Stimulated activated CD4-positive, alpha-beta T cell treated with anti-CD3 and anti-CD28 coated beads, Interleukin-1b, Interleukin-23, amount 100 ng/mL, for 48 hours (primary cell): ENCODE measurements around the gene SFMBT1.

ENCODE experiments used
- DNase-seq: peaks from one replicate; pipeline ENCODE4 v3.0.0-alpha.2; 2020

SFMBT1 gene

DNA sequence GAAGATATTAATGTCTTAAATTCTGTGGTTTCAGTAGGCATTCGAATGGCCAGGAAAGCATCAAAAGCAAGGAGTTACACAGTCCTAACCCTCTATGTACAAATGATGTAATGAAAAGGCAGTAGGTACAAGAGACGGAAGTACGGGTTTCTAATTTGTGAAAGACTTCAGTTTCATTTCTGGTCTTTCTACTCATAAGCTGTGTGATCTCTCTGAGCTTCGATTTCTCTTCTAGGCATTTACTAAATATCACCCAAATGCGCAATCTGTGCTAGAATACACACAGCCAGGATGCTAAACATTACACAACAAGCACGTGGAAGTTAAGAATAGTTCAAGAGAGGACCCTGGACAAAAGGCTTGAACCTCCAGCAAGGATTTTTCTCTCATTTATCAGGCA is 130.6 kb downstream of the SFMBT1 start:
- no peak for DNase-seq

GRCh38 chr3:52912885-52913731 is 132.8 kb downstream of the SFMBT1 start:
- no peak for DNase-seq

DNA sequence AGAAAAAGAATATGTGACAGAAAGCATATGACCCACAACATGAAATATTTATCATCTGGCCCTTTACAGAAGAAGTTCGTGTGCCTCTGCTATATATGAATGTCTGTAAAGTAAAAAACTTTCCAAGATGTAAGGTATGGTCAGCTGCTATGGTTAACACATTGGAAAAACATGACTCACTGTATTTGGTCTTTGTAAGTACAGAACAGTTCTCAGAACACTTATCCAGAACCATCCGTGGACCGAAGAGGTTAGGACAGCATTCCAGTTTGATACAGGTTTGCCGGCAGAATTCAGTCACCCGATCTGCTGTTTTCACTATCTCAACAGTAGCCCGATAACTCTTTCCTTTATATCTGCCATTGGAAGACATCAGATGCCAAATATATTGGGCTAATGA is 135.1 kb downstream of the SFMBT1 start:
- no peak for DNase-seq

DNA sequence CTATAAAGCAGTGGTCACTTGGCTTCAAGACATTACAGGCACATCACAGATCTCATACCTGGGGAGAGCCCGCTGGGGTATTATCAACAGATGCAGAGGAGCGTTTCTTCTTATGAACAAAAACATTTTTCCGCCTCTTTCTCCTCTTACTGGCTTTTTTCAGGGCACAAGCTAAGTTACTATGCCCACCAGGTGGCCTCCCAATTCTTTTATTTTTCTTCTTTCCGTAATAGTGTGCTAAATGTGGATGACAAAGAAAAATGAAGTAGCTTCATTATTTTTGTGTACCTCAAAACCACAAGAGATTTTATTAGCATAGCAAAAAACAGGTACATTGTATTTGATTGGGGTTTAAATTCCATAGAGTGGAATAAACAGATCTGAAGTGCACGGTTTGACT is 138.4 kb downstream of the SFMBT1 start:
- DNase-seq, result no peak

- DNase-seq, result no peak
These were observed 141.3 kb downstream of the SFMBT1 start for GRCh38 chr3:52904552-52904951.

GRCh38 chr3:52904000-52904399 is 141.9 kb downstream of the SFMBT1 start:
- DNase-seq, result no peak

DNA sequence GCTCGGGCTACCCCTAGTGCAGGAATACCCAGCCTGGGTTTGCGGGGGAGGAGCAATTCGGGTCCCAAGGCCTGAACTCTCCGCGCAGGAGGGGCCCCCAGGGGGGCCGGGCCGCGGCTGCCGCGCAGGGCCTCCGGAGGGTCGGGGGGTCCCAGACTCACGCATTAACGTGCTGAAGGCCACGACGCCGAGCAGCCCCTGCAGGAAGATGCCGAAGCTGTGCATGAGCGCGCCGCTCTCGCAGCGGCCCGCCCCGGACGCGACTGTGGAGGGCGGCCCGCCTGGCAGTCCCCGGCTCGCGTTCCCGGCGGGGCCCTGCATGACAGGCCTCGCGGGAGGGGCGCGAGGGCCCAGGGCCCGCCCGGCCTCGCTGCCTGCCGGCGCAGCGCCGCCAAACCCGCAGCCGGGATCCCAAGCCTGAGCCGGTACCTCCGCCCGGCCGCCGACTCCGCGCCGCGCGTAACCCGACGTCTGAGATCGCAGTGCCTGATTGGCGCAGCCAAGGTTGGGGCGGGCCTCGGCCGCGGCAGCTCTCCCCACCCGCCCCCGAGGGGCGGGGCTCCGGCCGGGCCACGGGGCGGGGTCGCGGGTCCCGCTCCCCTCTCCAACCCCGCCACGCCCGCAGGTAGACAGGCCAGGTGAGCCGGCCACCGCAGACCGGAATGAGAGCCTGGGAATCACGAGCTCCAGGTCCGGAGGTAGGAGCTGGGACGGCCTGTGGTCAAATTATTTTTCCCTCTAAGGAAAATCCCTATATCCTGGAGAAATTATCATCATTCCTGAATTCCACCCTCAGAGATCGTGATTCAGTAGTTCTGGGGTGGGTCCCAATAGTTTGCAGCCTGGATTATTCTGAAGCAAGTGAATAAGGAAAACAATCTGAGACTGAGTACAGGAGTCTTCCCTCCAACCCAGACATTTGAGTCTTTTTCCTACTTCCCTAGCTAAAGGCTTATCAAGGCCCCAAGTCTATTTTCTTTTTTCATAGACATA is 148.4 kb downstream of the SFMBT1 start, which contains the start of gene STIMATE:
Gene STIMATE, minus strand, starts transcription at position 419 of the 993 bp plus-strand sequence. Its CDS starts 98 bp downstream, at position 321.
- DNase-seq, result peak; percentile 84

DNA sequence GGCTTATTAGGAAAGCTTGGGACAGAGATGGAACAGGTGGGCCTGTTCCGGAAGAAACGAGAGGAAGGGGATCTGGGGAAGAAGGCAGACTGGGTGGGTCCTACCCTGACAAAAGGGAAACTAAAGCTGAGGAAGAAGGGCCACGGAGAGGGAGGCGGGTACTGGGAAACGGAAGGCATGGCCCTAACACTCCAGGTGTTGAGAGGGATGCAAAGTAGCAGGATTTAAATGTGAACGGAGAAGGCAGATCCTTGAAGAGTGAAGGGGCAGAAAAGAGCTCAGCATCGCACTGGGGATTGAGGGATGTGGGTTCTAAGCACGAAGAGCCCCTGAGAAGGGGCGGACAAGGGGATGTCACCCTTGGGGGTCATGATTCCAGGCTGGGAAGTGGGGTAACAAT is 149.3 kb downstream of the SFMBT1 start:
- no peak for DNase-seq

DNA sequence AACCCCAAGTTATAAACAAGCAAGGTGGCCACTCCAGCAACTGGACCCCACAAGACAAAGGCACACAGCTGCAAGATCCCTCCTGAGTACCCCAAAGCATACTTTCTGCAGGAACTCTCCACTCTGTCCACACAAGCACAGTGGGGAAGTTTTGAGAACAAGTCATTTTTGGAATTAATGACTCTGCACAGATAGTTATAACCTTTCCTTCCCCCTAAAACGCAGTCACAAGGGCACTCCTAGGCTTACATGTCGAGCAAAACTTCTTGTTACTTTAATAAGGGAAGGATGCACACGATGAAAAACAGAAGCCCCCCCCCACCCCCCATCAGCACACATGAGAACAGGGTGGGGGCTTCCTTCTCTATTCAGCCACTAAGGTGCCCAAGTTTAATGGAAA is 149.7 kb downstream of the SFMBT1 start:
- DNase-seq, result no peak

- DNase-seq, result peak; percentile 56
These were observed 150.5 kb downstream of the SFMBT1 start for GRCh38 chr3:52895418-52895817.

DNA sequence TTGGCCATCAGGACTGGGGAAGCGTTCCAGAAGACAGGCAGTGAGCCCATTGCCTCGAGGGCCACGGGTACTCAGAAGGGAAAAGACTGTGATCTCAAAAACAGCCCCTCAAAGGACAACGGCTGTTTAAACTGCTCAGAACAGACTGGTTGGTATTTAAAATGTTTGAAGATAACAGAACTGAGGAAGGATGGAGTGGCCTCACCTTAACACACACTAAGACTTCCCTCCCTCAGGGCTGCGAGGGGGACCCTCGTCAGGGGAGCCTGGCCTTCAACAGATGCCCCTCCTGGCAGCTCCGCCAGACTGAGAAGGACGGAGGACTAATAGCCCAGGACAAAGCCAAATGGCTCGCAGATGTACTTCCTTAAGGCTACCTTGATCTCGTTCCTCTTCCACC is 151.1 kb downstream of the SFMBT1 start:
- no peak for DNase-seq

DNA sequence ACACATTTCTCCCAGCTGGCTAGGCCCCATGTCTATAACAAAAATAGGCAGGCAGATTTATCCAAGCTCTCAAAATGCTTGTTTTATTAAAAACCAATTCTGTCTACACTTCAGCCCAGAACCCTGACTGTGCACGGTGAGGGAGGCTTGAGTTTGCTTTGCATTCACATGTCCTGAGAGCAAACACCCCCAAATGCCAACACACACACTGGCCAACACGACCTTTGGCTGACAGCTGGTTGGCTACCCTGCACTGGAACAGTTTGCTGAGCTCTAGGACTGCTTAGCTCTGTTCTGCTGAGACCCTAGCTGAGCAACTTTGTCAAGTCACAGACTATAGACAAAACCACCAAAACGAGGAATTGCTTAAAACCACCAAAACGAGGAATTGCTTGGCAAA is 152.2 kb downstream of the SFMBT1 start:
- no peak for DNase-seq

DNA sequence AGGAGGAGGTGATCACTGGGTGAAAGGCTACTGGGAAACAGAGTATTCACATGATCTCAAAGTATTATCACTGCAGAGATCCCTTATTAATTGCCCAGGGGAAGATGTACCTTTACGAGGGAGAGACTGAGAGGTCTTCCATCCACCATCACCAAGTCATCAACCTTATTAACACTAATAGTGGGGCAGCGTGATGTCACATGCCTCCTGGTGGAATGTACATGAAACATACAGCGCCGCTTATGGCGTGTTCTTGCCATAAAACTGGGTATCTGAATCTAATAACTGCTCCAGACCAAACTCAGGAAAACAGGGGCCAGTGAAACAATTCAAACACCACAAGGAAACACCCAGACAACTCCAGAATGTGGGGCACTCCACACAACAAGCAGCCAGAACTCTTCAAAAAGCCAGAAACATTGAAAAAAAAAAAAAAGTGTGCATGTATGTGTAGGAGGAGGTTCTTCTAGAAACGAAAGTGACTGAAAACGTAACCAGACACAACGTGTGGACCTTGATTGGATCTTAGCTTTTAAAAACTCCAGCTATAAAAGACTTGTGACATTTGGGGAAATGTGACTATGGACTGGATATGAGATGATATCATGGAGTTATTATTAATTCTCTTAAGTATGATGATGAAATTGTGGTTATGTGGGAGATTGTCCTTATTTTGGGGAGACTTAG is 153.1 kb downstream of the SFMBT1 start:
- no peak for DNase-seq

DNA sequence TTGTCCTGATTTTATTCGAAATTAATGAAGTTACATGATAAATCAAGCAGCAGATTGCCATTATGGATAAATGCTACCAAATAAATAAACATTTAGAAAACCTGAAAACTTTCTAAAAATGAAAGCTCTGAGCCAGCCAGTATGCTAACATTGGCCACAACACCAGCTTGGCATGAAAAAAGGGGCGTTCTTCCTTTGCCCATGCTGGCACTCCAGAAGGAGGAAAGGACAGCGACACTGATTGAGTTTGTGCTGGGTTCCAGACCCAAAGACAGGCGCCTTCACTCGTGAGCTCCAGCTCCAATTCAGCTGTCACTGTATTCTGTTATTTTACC is 153.6 kb downstream of the SFMBT1 start:
- no peak for DNase-seq

DNA sequence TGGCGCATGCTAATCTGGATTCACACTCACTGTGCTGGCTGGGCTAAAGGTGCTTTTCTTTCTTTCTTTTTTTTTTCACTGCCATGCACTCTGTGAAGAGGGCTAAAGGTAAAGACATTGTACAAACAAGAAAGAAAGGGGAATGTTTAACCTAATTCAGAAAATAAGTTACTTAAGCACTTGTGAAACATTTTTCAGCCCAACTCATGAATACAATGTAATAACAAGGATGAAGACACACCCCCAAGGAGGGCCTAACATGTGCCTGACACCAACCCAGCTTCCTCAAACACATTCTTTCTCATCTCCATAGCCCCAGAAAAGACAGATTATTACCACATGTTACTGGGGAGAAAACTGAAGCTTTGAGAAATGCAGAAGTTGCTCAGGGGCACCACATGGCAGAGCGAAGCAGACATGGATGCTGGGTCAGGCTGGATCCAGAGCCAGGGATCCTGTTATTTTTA is 154.2 kb downstream of the SFMBT1 start:
- no peak for DNase-seq

- DNase-seq, result peak; percentile 65
These were observed 154.7 kb downstream of the SFMBT1 start for GRCh38 chr3:52891164-52891563.

- peak; percentile 46 for DNase-seq
These were observed 155.1 kb downstream of the SFMBT1 start for GRCh38 chr3:52890735-52891134.

DNA sequence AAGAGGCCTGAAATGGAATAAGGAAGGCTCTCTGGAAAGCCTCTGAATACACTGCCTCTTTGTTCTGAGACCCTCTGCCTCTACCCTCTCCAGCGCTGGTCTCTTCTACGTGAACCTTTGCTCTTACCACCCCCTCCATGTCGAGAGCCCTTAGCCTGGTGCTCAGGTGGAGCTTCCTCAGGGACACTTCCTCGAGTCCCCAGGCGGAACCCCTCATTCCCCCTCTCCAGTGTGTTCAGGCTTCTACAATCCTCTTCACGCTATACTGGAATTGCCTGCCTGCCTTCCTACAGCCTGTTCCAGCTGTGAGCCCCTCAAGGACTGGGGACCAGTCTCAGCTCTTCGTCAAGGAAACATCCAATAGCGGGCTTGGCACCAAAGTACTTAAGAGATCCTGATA is 156.0 kb downstream of the SFMBT1 start:
- DNase-seq, result no peak

DNA sequence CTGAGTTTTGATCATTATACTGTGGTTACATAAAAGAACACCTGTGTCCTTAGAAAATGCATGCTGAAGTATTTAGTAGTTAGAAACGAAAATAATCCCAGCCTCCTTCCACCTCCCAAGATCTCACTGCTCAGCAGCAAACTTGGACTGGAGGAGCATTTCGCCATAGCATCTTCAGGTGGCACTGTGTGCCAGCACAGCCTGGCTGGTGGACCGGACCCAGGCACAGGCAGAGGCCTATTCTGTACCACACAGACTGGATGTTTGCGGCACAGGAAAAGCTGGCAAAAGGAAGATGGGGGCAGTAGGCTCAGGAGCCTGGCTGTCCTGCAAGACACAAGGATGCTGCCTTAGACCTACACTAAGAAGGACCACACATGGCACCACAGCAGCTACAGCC is 158.7 kb downstream of the SFMBT1 start:
- DNase-seq, result no peak

DNA sequence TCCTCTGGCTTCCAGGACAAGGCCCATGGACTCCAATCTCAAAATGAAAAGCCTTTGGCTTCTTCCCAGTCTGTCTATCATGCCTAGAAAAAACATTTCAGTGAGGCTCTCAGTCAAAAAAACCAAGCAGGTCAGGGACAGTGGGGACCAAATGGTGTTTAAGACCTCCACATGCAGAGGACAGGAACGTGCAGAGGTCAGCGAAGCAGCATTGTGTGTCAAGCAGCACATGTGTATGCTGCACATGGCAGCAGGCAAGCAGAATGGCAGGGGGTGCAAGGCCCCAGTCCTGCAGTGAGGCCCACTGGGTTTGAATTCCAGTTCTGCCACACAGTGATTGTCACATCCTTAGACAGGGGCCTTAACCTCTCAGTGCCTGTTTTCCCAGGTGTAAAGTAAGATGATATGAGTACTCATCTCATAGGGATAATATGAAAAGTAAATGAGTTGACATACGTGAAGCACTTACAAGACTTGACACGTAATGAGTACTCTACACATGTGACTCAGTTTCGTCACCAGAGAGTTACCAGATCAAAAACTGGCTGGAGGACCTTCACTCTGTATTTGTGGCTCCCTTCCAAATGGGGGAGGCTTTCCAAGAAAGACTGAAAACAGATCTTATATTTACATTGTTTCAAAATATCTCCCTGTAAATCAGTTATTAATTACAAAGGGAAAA is 159.7 kb downstream of the SFMBT1 start:
- no peak for DNase-seq

DNA sequence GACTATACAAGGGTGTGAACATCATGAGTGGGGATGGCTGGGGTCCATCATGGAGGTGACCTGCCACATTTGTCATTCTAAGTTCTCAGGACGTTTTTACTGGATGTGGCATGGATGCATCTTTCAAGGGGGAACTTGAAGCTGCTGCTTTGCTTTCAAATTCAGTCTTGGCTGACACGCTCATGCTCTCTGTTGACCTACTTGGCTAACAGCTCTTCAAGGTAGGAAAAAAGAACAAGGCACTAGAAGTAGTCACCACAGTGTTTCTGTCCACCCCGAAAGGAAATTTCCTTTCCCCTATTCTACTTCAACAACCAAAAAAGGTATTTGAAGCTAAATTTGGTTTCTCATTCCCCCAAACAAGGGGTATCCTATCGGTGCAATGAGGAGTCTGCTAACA is 163.5 kb downstream of the SFMBT1 start:
- no peak for DNase-seq

GRCh38 chr3:52881871-52882270 is 164.0 kb downstream of the SFMBT1 start:
- no peak for DNase-seq

DNA sequence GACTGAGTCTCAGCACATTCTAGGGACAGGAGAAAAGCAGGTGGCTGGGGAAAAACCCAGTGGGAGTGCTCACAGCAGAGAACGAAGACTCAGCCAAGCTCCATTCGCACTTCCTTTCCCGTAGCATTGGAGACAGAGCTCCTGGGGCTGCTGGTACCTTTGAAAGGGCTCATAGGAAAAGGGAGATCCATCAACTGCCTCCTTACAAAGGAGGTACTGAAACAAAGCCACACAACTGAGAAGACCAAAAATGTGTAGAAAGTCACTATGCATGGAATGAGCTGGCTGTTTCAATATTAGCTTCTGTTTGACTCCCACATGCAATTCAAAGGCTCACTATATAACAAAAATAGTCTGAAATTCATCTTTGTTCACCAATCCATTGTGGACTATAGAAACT is 165.4 kb downstream of the SFMBT1 start:
- no peak for DNase-seq
